Stimulated activated CD4-positive, alpha-beta T cell treated with anti-CD3 and anti-CD28 coated beads, Interleukin-2, amount 100 ng/mL, for 4 hours (primary cell): ENCODE data around the gene ZNF230.

Experiments used
- DNase-seq: peaks from one replicate; pipeline ENCODE4 v3.0.0-alpha.2; 2020; ENCODE audit warnings: low read depth

ZNF230 gene

GRCh38 chr19:44002566-44003460, at the start of gene ZNF230:
Gene ZNF230 (plus strand): TSS chr19:44002957. CDS start chr19:44007079, 4,122 bp downstream.
- peak; percentile 79 for DNase-seq

- no peak for DNase-seq
Measured at GRCh38 chr19:43956827-43957226, 45.9 kb upstream of the ZNF230 start.

GRCh38 chr19:43957891-43958290, 44.9 kb upstream of the ZNF230 start:
- no peak for DNase-seq

GRCh38 chr19:43960411-43960810, 42.3 kb upstream of the ZNF230 start:
- no peak for DNase-seq

- DNase-seq, result no peak
Measured at GRCh38 chr19:43966079-43966694, 36.6 kb upstream of the ZNF230 start.

- DNase-seq, result no peak
Measured at GRCh38 chr19:43976732-43977131, 26.0 kb upstream of the ZNF230 start.

GRCh38 chr19:43983544-43983911, 19.2 kb upstream of the ZNF230 start:
- no peak for DNase-seq

GRCh38 chr19:43983912-43984686, 18.7 kb upstream of the ZNF230 start, which contains the start of gene ZNF155:
Gene ZNF155 (plus strand): TSS chr19:43984188. CDS start chr19:43988544, 4,356 bp downstream.
- DNase-seq, result peak; percentile 48

GRCh38 chr19:43984687-43985000, 18.1 kb upstream of the ZNF230 start:
- no peak for DNase-seq

GRCh38 chr19:43997631-43998290, 5.0 kb upstream of the ZNF230 start:
- DNase-seq, result no peak

- DNase-seq, result no peak
Measured at GRCh38 chr19:44002212-44002565, 568 bp upstream of the ZNF230 start.

- DNase-seq, result no peak
Measured at GRCh38 chr19:44003461-44004009, 778 bp downstream of the ZNF230 start.

GRCh38 chr19:44005973-44006372, 3.2 kb downstream of the ZNF230 start:
- DNase-seq, result no peak

GRCh38 chr19:44007473-44007872, 4.7 kb downstream of the ZNF230 start:
- no peak for DNase-seq

- DNase-seq, result no peak
Measured at GRCh38 chr19:44010468-44010867, 7.7 kb downstream of the ZNF230 start.

GRCh38 chr19:44019498-44019897, 16.7 kb downstream of the ZNF230 start:
- DNase-seq, result no peak

- no peak for DNase-seq
Measured at GRCh38 chr19:44021221-44021620, 18.5 kb downstream of the ZNF230 start.

- DNase-seq, result no peak
Measured at GRCh38 chr19:44024900-44025216, 22.1 kb downstream of the ZNF230 start.

- DNase-seq, result peak; percentile 70
Measured at GRCh38 chr19:44025217-44025936, 22.6 kb downstream of the ZNF230 start, which contains the start of gene ZNF222. Gene ZNF222 (plus strand): TSS chr19:44025379. CDS start chr19:44025437, 58 bp downstream.

GRCh38 chr19:44026622-44027021, 23.9 kb downstream of the ZNF230 start:
- no peak for DNase-seq

- DNase-seq, result no peak
Measured at GRCh38 chr19:44032001-44032610, 29.3 kb downstream of the ZNF230 start.
